Endothelial cell of umbilical vein (primary cell): ENCODE measurements around the gene TIMM10. TPM values are rescaled to one million over a fixed set of nuclear protein-coding genes. Genes with fewer than 3 reads are reported as not detected.

Source experiments
- BruUV-seq: library from RNA; stranded (reverse); fragments of 400-500 nt; replicated peaks from 2 replicates; lab custom pipeline; 2021; lab: Mats Ljungman, UMichigan
- CTCF ChIA-PET: fragments of 300-600, 350-600 bp; sonication (Branson Sonifier 250); formaldehyde crosslinking; loops from one replicate; lab custom pipeline; 2021; ENCODE audit warnings: antibody characterized with exemption, inconsistent platforms; lab: Charles Lee
- POLR2A ChIA-PET: fragments of 300-600, 350-600 bp; sonication (Branson Sonifier 250); formaldehyde crosslinking; loops from one replicate; lab custom pipeline; 2021; ENCODE audit warnings: antibody characterized with exemption, inconsistent platforms; lab: Charles Lee
- DNase-seq: peaks from one replicate; pipeline ENCODE4 v3.0.0-alpha.2; 2011; ENCODE audit warnings: low read depth, low spot score
- FAIRE-seq: peaks from 2 replicates; lab custom pipeline; 2011; peaks lifted over from hg19 to GRCh38; lab: Jason Lieb, UNC
- H2AFZ ChIP-seq: 2 replicates; pipeline ENCODE4 v1.6.0; 2012; ENCODE audit warnings: low read depth, low read length, control low read depth, inconsistent platforms
- H3K27ac ChIP-seq: 2 replicates; pipeline ENCODE4 v1.5.1; 2011; ENCODE audit warnings: low read depth, mild to moderate bottlenecking, control low read depth, low read length, moderate library complexity; ENCODE audit not compliant: insufficient read depth
- H3K27me3 ChIP-seq, 2 experiments: 2 replicates each; pipeline versions ENCODE4 v1.6.0 to v1.6.1; 2011; ENCODE audit warnings: low read length in 2 of 2, mixed read lengths in 1 of 2; ENCODE audit not compliant: control insufficient read depth in 2 of 2, insufficient read depth in 2 of 2
- H3K36me3 ChIP-seq, 2 experiments: 2 replicates in 1 of 2; 3 replicates in 1 of 2; pipeline ENCODE4 v1.5.1; 2011; ENCODE audit warnings: low read length in 2 of 2, mild to moderate bottlenecking in 1 of 2, moderate library complexity in 1 of 2; ENCODE audit not compliant: control insufficient read depth in 2 of 2, insufficient read depth in 2 of 2; ENCODE audit errors: extremely low read depth in 1 of 2
- H3K4me1 ChIP-seq: 3 replicates; pipeline ENCODE4 v1.5.1; 2011; ENCODE audit warnings: mild to moderate bottlenecking, low read length; ENCODE audit not compliant: control insufficient read depth, insufficient read depth; ENCODE audit errors: extremely low read depth
- H3K4me2 ChIP-seq: 2 replicates; pipeline ENCODE4 v1.6.1; 2011; ENCODE audit warnings: low read length, control low read depth, mixed read lengths; ENCODE audit not compliant: insufficient read depth
- H3K4me3 ChIP-seq, 3 experiments: fragments of 200-600 bp in 1 of 3; sonication (generic), shearing (Covaris generic) in 1 of 3; replicated peaks in 1 of 3; 2 replicates each; pipeline ENCODE4 v1.5.1; 2011 to 2016; ENCODE audit warnings: control low read depth in 3 of 3, low read length in 3 of 3, mild to moderate bottlenecking in 2 of 3, inconsistent platforms in 1 of 3, low read depth in 1 of 3, moderate library complexity in 1 of 3; ENCODE audit not compliant: insufficient read depth in 1 of 3
- H3K79me2 ChIP-seq: 2 replicates; pipeline ENCODE4 v1.6.0; 2012; ENCODE audit warnings: low read length, inconsistent platforms; ENCODE audit not compliant: control insufficient read depth, insufficient read depth
- H3K9ac ChIP-seq: replicated peaks from 2 replicates; pipeline ENCODE3; 2011; ENCODE audit warnings: low read length, control low read depth; ENCODE audit not compliant: insufficient read depth; ENCODE audit errors: extremely low read depth
- H3K9me1 ChIP-seq: replicated peaks from 3 replicates; pipeline ENCODE4 v1.6.0; 2011; ENCODE audit warnings: mild to moderate bottlenecking, low read length; ENCODE audit not compliant: control insufficient read depth, insufficient read depth; ENCODE audit errors: extremely low read depth
- H3K9me3 ChIP-seq: replicated peaks from 2 replicates; pipeline ENCODE4 v1.5.1; 2012; ENCODE audit warnings: low read length, inconsistent platforms; ENCODE audit not compliant: control insufficient read depth, insufficient read depth
- H4K20me1 ChIP-seq: replicated peaks from 2 replicates; pipeline ENCODE3; 2011; ENCODE audit warnings: mild to moderate bottlenecking, low read length; ENCODE audit not compliant: control insufficient read depth, insufficient read depth; ENCODE audit errors: extremely low read depth
- EZH2 ChIP-seq: IDR thresholded peaks from 2 replicates; pipeline ENCODE4 v1.6.1; 2012; ENCODE audit warnings: borderline replicate concordance, low read depth, mild to moderate bottlenecking, moderate library complexity, low read length, inconsistent platforms; ENCODE audit not compliant: severe bottlenecking
- FOS ChIP-seq: IDR thresholded peaks from 2 replicates; pipeline ENCODE4 v1.6.1; 2011; ENCODE audit warnings: mild to moderate bottlenecking, low read length, moderate library complexity, borderline replicate concordance; ENCODE audit not compliant: insufficient read depth
- GATA2 ChIP-seq: IDR thresholded peaks from 2 replicates; pipeline ENCODE4 v1.7.0; 2011; ENCODE audit warnings: low read depth, mild to moderate bottlenecking, moderate library complexity, mixed read lengths, low read length; ENCODE audit not compliant: insufficient read length, insufficient read depth
- JUN ChIP-seq: IDR thresholded peaks from 2 replicates; pipeline ENCODE4 v1.6.1; 2011; ENCODE audit warnings: borderline replicate concordance, low read depth; ENCODE audit not compliant: insufficient read length, insufficient read depth
- MYC ChIP-seq: IDR thresholded peaks from one replicate; pipeline ENCODE4 v1.6.1; 2011; ENCODE audit warnings: mild to moderate bottlenecking, low read depth, low read length
- POLR2A ChIP-seq: IDR thresholded peaks from 2 replicates; pipeline ENCODE4 v1.6.1; 2012; ENCODE audit warnings: low read depth, mild to moderate bottlenecking, control low read depth, low read length
- POLR2AphosphoS5 ChIP-seq: IDR thresholded peaks from 2 replicates; pipeline ENCODE4 v1.6.1; 2012; ENCODE audit warnings: low read depth, mild to moderate bottlenecking, control low read depth, low read length, moderate library complexity; ENCODE audit not compliant: insufficient read depth
- dilution Hi-C: fragments of 300-500 bp; cut with MboI; formaldehyde crosslinking; loops from one replicate; pipeline ENCODE4 v1.15.0; 2019; ENCODE audit warnings: low sequenced_read_pairs; ENCODE audit not compliant: extremely low pct_ligation_motif_present
- intact Hi-C: fragments of 100-400 bp; cut with micrococcal nuclease; formaldehyde crosslinking; loops from one replicate; pipeline ENCODE4 v1.10.0; 2022
- polyA plus RNA-seq, 4 experiments: library from polyadenylated mRNA; depleted of rRNA in 3 of 4; stranded (reverse) in 3 of 4; unstranded in 1 of 4; fragments of >200 nt; gene quantifications; 2 replicates each; pipeline versions ENCODE4 v1.2.1 to v1.2.3, GENCODE V29; 2011 to 2012; ENCODE audit warnings: missing spikeins in 1 of 4
- total RNA-seq: library from RNA; stranded (reverse); gene quantifications from 2 replicates; pipeline ENCODE4 v1.2.3, GENCODE V29; 2021
- TF ChIP-seq, protein P1 (sequence below), 2 donors: IDR thresholded peaks; 1 replicate in 1 of 2; 2 replicates in 1 of 2; pipeline ENCODE4 v1.5.1; 2011; ENCODE audit warnings: low read length in 2 of 2, mild to moderate bottlenecking in 2 of 2, moderate library complexity in 2 of 2, control low read depth in 1 of 2, inconsistent platforms in 1 of 2, low read depth in 1 of 2; ENCODE audit not compliant: insufficient read depth in 1 of 2; ENCODE audit errors: extremely low read depth in 1 of 2
- TF ChIP-seq, protein P2 (sequence below): IDR thresholded peaks from 2 replicates; pipeline ENCODE4 v1.6.1; 2011; ENCODE audit not compliant: insufficient read depth, insufficient read length

Gene TIMM10
- total and polyA plus RNA-seq, 2 donors (not counting 3 experiments of a cell fraction or from before 2014, with no cell fraction given) = 64.2 to 128 TPM

DNA sequence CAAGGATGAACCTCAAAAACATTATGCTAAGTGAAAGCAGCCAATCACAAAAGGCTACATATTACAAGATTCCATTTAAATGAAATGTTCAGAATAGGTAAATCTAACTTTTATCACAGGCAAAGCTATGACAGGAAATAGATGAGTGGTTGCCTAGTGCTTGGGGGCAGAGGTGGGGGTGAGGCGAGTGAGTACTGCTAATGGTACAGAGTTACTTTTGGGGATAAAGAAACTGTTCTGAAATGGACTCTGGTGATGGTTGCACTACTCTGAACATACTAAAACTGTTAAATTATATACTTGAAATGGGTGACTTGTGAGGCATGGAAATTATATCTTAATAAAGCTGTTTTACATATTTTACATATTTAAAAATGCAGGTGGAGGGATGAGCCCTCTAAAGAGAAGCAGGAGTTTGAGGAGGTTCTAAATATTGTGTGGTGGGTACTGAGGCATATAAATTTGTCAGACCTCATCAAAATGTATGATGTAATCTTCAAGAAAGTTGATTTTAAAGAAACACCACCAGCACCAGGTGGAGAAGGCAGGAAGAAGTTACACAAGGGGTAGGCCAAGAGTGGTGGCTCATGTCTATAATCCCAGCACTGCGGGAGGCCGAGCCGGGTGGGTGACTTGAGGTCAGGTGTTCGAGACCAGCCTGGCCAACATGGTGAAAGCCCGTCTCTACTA lies 18.7 kb downstream of the TIMM10 start:
- Histone ChIP-seq H2AFZ (no peak overlapping the region), H3K4me3 (no peak overlapping the region), H3K79me2 (no peaks in the 10 kb centered on the region), H3K9me1 (no peaks in the 10 kb centered on the region), H3K9me3 (no peaks in the 10 kb centered on the region), H3K4me2 (no peak overlapping the region), H3K27me3 (no peaks in the 10 kb centered on the region), H3K36me3 (no peaks in the 10 kb centered on the region), H3K9ac (no peak overlapping the region), H3K27ac (no peak overlapping the region), H3K4me1 (peaks cover 9% of the 10 kb centered on the region), H4K20me1 (no peaks in the 10 kb centered on the region)
- FAIRE-seq (no peak), DNase-seq (no peak)
- POLR2A ChIA-PET = no interaction called here
- CTCF ChIA-PET = interaction anchor here (1.1 to 2.0 kb wide), 2 partner anchors 16 to 18 kb away, joined by 3 to 18 read pairs; no protein-coding TSS in a partner anchor
- dilution Hi-C loops = no loop called here
- BruUV-seq = no TSS peak
- no peak for TF ChIP-seq POLR2A
- no peak for TF ChIP-seq GATA2
- TF ChIP-seq FOS = no peak
- TF ChIP-seq MYC = no peak
- no peak for TF ChIP-seq POLR2AphosphoS5
- TF ChIP-seq, protein P1, sequence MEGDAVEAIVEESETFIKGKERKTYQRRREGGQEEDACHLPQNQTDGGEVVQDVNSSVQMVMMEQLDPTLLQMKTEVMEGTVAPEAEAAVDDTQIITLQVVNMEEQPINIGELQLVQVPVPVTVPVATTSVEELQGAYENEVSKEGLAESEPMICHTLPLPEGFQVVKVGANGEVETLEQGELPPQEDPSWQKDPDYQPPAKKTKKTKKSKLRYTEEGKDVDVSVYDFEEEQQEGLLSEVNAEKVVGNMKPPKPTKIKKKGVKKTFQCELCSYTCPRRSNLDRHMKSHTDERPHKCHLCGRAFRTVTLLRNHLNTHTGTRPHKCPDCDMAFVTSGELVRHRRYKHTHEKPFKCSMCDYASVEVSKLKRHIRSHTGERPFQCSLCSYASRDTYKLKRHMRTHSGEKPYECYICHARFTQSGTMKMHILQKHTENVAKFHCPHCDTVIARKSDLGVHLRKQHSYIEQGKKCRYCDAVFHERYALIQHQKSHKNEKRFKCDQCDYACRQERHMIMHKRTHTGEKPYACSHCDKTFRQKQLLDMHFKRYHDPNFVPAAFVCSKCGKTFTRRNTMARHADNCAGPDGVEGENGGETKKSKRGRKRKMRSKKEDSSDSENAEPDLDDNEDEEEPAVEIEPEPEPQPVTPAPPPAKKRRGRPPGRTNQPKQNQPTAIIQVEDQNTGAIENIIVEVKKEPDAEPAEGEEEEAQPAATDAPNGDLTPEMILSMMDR (IDR thresholded peaks at IDR 0.05; ENCODE audit: extremely low read depth in 1 of 2, insufficient read depth in 1 of 2, low read depth in 1 of 2, low read length in 2 of 2) = no peak
- no peak for TF ChIP-seq JUN
- TF ChIP-seq EZH2 = no peak
- TF ChIP-seq, protein P2, sequence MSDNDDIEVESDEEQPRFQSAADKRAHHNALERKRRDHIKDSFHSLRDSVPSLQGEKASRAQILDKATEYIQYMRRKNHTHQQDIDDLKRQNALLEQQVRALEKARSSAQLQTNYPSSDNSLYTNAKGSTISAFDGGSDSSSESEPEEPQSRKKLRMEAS = no peak
- intact Hi-C loops = no loop called here
